Stimulated activated naive CD8-positive, alpha-beta T cell treated with anti-CD3 and anti-CD28 coated beads, Interleukin-15, amount 100 ng/mL, for 72 hours (primary cell): ENCODE results near the gene TYMS.

Experiments
- ATAC-seq: fragments of 150-1000 bp; cut with Tn5 transposase; 2 replicates; pipeline ENCODE4 v1.10.0; 2021; ENCODE audit warnings: mild to moderate bottlenecking, moderate library complexity
- DNase-seq, 2 donors: peaks; one replicate each; pipeline ENCODE4 v3.0.0; 2021 to 2022
- H3K27ac Mint-ChIP-seq, 2 donors: one replicate each; pipeline ENCODE4 v1.8.0; 2022; ENCODE audit warnings: mild to moderate bottlenecking in 2 of 2, mixed read lengths in 2 of 2, moderate library complexity in 2 of 2
- H3K27me3 Mint-ChIP-seq: one replicate; pipeline ENCODE4 v1.8.0; 2022; ENCODE audit warnings: mixed read lengths
- H3K4me1 Mint-ChIP-seq: one replicate; pipeline ENCODE4 v1.8.0; 2022; ENCODE audit warnings: mild to moderate bottlenecking, mixed read lengths
- H3K4me3 Mint-ChIP-seq, 2 donors: one replicate each; pipeline ENCODE4 v1.8.0; 2022; ENCODE audit warnings: mild to moderate bottlenecking in 2 of 2, mixed read lengths in 2 of 2, moderate library complexity in 1 of 2
- H3K9me3 Mint-ChIP-seq, 2 donors: one replicate each; pipeline ENCODE4 v1.8.0; 2022; ENCODE audit warnings: mixed read lengths in 2 of 2

Gene TYMS

GRCh38 chr18:709771-710170 is 52.3 kb downstream of the TYMS start:
- Mint-ChIP-seq H3K27me3 (no peaks in the 10 kb centered on the region), H3K9me3 (no peaks in the 10 kb centered on the region), H3K4me1 (peaks cover 60% of the 10 kb centered on the region), H3K4me3 (peak overlapping the region; percentile 31 to 100), H3K27ac (no peak overlapping the region)
- DNase-seq (no peak), ATAC-seq (no peak)

- DNase-seq (no peak), ATAC-seq (no peak)
- Mint-ChIP-seq H3K9me3 (no peaks in the 10 kb centered on the region), H3K27ac (peak overlapping the region; percentile 97 to 100), H3K4me3 (peak overlapping the region; percentile 90 to 100), H3K4me1 (peaks cover 60% of the 10 kb centered on the region), H3K27me3 (no peaks in the 10 kb centered on the region)
Observed at GRCh38 chr18:710418-711300, 53.2 kb downstream of the TYMS start.

GRCh38 chr18:711310-711656 is 53.8 kb downstream of the TYMS start:
- no peak for ATAC-seq
- H3K4me1 Mint-ChIP-seq, result peaks cover 64% of the 10 kb centered on the region
- H3K9me3 Mint-ChIP-seq, result no peaks in the 10 kb centered on the region
- peak overlapping the region; percentile 90 to 100 for H3K4me3 Mint-ChIP-seq
- H3K27me3 Mint-ChIP-seq, result no peaks in the 10 kb centered on the region
- peak overlapping the region; percentile 97 to 100 for H3K27ac Mint-ChIP-seq
- DNase-seq, result no peak

GRCh38 chr18:711657-712400 is 54.4 kb downstream of the TYMS start:
- H3K4me1 Mint-ChIP-seq, result peaks cover 65% of the 10 kb centered on the region
- peak overlapping the region; percentile 90 to 100 for H3K4me3 Mint-ChIP-seq
- ATAC-seq (peak; percentile 71), DNase-seq (peak; percentile 68 to 79)
- H3K27ac Mint-ChIP-seq, result peak overlapping the region; percentile 97 to 100
- H3K27me3 Mint-ChIP-seq, result no peaks in the 10 kb centered on the region
- no peaks in the 10 kb centered on the region for H3K9me3 Mint-ChIP-seq

- Mint-ChIP-seq H3K27ac (peak within 1 kb of the TSS; percentile 97 to 100), H3K4me1 (peaks cover 73% of the 10 kb centered on the region), H3K9me3 (no peaks in the 10 kb centered on the region), H3K27me3 (no peaks in the 10 kb centered on the region), H3K4me3 (peak within 1 kb of the TSS; percentile 90 to 100)
- DNase-seq (peak; percentile 86 to 90), ATAC-seq (peak; percentile 87)
Observed at GRCh38 chr18:712401-713134, 55.1 kb downstream of the TYMS start, which contains the start of gene ENOSF1. ENOSF1 (minus strand) TSS chr18:712630; CDS start chr18:712587, 43 bp downstream.

GRCh38 chr18:713135-713490 is 55.7 kb downstream of the TYMS start:
- Mint-ChIP-seq H3K4me1 (peaks cover 70% of the 10 kb centered on the region), H3K9me3 (no peaks in the 10 kb centered on the region), H3K27ac (peak overlapping the region in 1 of 2 donors; percentile 78), H3K4me3 (peak overlapping the region; percentile 61 to 62), H3K27me3 (no peaks in the 10 kb centered on the region)
- DNase-seq, result no peak
- ATAC-seq, result no peak

GRCh38 chr18:715626-716025 is 58.2 kb downstream of the TYMS start:
- peak; percentile 62 for ATAC-seq
- Mint-ChIP-seq H3K27me3 (no peaks in the 10 kb centered on the region), H3K9me3 (no peaks in the 10 kb centered on the region), H3K4me1 (peaks cover 53% of the 10 kb centered on the region), H3K27ac (peak overlapping the region; percentile 88 to 94), H3K4me3 (peak overlapping the region in 1 of 2 donors; percentile 54)
- DNase-seq, result peak; percentile 20 to 54

- Mint-ChIP-seq H3K9me3 (no peaks in the 10 kb centered on the region), H3K4me3 (peak overlapping the region in 1 of 2 donors; percentile 21), H3K27me3 (no peaks in the 10 kb centered on the region), H3K27ac (peak overlapping the region in 1 of 2 donors; percentile 74), H3K4me1 (peaks cover 43% of the 10 kb centered on the region)
- DNase-seq (no peak), ATAC-seq (no peak)
Observed at GRCh38 chr18:717003-717402, 59.5 kb downstream of the TYMS start.
